ENCODE measurements around the gene HSD11B2. TPM values are rescaled to one million over a fixed set of nuclear protein-coding genes. Genes with fewer than 3 reads are reported as not detected.

The HSD11B2 gene
- total RNA-seq, 1 experiment from 2014 or later, result not detected

DNA sequence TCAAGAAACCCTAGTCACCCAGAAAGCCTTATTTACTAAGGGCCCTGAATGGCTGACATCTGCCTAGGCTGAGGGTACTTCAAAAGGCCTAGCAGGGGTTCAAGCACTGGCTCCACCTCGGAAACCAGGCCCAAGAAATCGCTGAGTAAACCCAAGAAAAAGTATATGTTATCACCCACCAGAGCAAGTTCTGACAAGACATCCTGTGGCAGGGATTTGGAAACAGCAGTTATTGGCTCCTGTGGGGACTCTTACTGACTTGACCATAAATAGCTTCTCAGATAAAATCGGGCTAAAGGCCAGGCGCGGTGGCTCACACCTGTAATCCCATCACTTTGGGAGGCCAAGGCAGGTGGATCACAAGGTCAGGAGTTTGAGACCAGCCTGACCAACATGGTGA lies 37.8 kb downstream of the HSD11B2 start:
- Histone ChIP-seq H4K20me1 (ENCODE audit: insufficient read depth, low read depth, low read length) (peaks cover 20% of the 10 kb centered on the region; the same call in 1 of the 2 replicates), H3K9me2 (replicated peaks; ENCODE audit: insufficient read depth, low read length) (no peaks in the 10 kb centered on the region), H3K9me3 (ENCODE audit: low read length) (no peaks in the 10 kb centered on the region), H3K4me2 (ENCODE audit: low read depth, low read length, poor library complexity, severe bottlenecking) (no peak overlapping the region), H3K9ac (ENCODE audit: low read length) (no peak overlapping the region), H3K79me2 (ENCODE audit: low read length) (peaks cover 81% of the 10 kb centered on the region), H3K27ac (ENCODE audit: low read length) (no peak overlapping the region), H3K27me3 (ENCODE audit: low read length) (no peaks in the 10 kb centered on the region), H3K4me1 (ENCODE audit: low read length) (peaks cover 10% of the 10 kb centered on the region), H3K4me3 (ENCODE audit: low read length) (no peak overlapping the region), H3K36me3 (ENCODE audit: insufficient read depth, low read length) (no peaks in the 10 kb centered on the region), H2AFZ (ENCODE audit: low read length) (no peak overlapping the region)
- DNase-seq, result no peak

DNA sequence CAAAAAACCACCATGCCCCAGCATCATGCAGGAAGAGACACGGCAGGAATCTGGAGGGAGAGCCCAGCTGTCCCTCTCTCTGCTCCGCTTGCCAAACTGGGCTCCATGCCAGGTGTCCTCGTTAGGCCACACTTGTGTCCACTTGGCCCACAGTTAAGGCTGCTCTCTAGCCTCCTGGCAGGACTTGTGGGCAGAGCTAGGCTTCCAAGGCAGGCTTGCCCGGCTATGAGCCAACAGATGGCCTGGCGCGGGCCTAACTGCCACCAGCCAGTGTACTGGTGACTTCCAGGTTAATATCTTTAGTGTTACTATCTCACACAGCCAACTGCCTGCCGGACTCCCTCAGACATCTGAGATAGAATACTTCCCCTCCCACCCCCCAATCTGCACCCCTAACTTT lies 39.4 kb downstream of the HSD11B2 start:
- Histone ChIP-seq H3K36me3 (ENCODE audit: insufficient read depth, low read length) (no peaks in the 10 kb centered on the region), H2AFZ (ENCODE audit: low read length) (no peak overlapping the region), H3K9me2 (replicated peaks; ENCODE audit: insufficient read depth, low read length) (no peaks in the 10 kb centered on the region), H3K27me3 (ENCODE audit: low read length) (no peaks in the 10 kb centered on the region), H4K20me1 (ENCODE audit: insufficient read depth, low read depth, low read length) (peaks cover 18% of the 10 kb centered on the region; the same call in 1 of the 2 replicates), H3K4me1 (ENCODE audit: low read length) (peaks cover 13% of the 10 kb centered on the region), H3K4me3 (ENCODE audit: low read length) (no peak overlapping the region), H3K27ac (ENCODE audit: low read length) (no peak overlapping the region), H3K79me2 (ENCODE audit: low read length) (peaks cover 81% of the 10 kb centered on the region), H3K9me3 (ENCODE audit: low read length) (no peaks in the 10 kb centered on the region), H3K9ac (ENCODE audit: low read length) (no peak overlapping the region), H3K4me2 (ENCODE audit: low read depth, low read length, poor library complexity, severe bottlenecking) (no peak overlapping the region)
- no peak for DNase-seq

DNA sequence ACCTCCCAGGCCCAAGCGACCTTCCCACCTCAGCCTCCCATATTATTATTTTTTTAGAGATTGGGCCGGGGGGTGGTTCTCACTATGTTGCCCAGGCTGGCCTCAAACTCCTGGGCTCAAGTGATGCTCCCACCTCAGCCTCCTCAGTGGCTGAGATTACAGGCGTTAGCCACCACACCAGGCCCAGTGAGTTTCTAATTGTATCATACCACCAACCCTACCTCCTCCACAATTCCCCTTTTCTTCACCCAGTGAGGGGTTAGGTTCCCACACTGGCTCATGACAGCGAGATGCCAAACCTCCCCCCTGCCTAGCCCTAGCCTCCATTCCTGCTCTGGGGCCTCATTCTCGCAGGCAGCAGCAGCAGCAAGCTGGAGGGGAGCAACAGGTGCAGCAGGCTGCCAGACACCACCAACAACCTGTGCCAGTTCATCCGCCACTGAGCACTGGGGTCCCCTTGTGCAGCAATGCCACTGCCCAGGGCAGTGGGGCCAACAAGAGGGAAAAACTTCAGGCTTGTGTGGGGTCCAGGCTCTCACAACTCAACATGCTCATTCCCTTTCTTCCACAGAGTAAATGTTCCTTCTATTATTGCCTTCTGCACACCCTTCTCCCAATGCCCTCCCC lies 41.0 kb downstream of the HSD11B2 start:
- Histone ChIP-seq H3K4me2 (ENCODE audit: low read depth, low read length, poor library complexity, severe bottlenecking) (no peak overlapping the region), H2AFZ (ENCODE audit: low read length) (no peak overlapping the region), H4K20me1 (ENCODE audit: insufficient read depth, low read depth, low read length) (peaks cover 10% of the 10 kb centered on the region; the same call in 1 of the 2 replicates), H3K9ac (ENCODE audit: low read length) (no peak overlapping the region), H3K79me2 (ENCODE audit: low read length) (peaks cover 88% of the 10 kb centered on the region), H3K9me3 (ENCODE audit: low read length) (no peaks in the 10 kb centered on the region), H3K4me3 (ENCODE audit: low read length) (no peak overlapping the region), H3K36me3 (ENCODE audit: insufficient read depth, low read length) (no peaks in the 10 kb centered on the region), H3K4me1 (ENCODE audit: low read length) (peaks cover 11% of the 10 kb centered on the region), H3K9me2 (replicated peaks; ENCODE audit: insufficient read depth, low read length) (no peaks in the 10 kb centered on the region), H3K27ac (ENCODE audit: low read length) (no peak overlapping the region), H3K27me3 (ENCODE audit: low read length) (no peaks in the 10 kb centered on the region)
- no peak for DNase-seq

- H2AFZ ChIP-seq (ENCODE audit: low read length), result no peak overlapping the region
- H3K9me3 ChIP-seq (ENCODE audit: low read length), result no peaks in the 10 kb centered on the region
- no peaks in the 10 kb centered on the region for H3K9me2 ChIP-seq (replicated peaks; ENCODE audit: insufficient read depth, low read length)
- H3K79me2 ChIP-seq (ENCODE audit: low read length), result peaks cover 91% of the 10 kb centered on the region
- H3K27ac ChIP-seq (ENCODE audit: low read length), result no peak overlapping the region
- H3K4me3 ChIP-seq (ENCODE audit: low read length), result no peak overlapping the region
- no peak overlapping the region for H3K4me2 ChIP-seq (ENCODE audit: low read depth, low read length, poor library complexity, severe bottlenecking)
- H3K9ac ChIP-seq (ENCODE audit: low read length), result no peak overlapping the region
- no peak for DNase-seq
- 0 out of 2 replicates have a peak, but pooled peaks cover 6% of the 10 kb centered on the region for H4K20me1 ChIP-seq (ENCODE audit: insufficient read depth, low read depth, low read length)
- no peaks in the 10 kb centered on the region for H3K27me3 ChIP-seq (ENCODE audit: low read length)
- peaks cover 21% of the 10 kb centered on the region for H3K4me1 ChIP-seq (ENCODE audit: low read length)
- no peaks in the 10 kb centered on the region for H3K36me3 ChIP-seq (ENCODE audit: insufficient read depth, low read length)
These were observed 43.9 kb downstream of the HSD11B2 start for GRCh38 chr16:67474551-67475455.

- no peaks in the 10 kb centered on the region for H3K36me3 ChIP-seq (ENCODE audit: insufficient read depth, low read length)
- H3K4me2 ChIP-seq (ENCODE audit: low read depth, low read length, poor library complexity, severe bottlenecking), result no peak overlapping the region
- H2AFZ ChIP-seq (ENCODE audit: low read length), result no peak overlapping the region
- no peaks in the 10 kb centered on the region for H3K9me3 ChIP-seq (ENCODE audit: low read length)
- no peaks in the 10 kb centered on the region for H3K27me3 ChIP-seq (ENCODE audit: low read length)
- DNase-seq, result no peak
- no peaks in the 10 kb centered on the region for H3K9me2 ChIP-seq (replicated peaks; ENCODE audit: insufficient read depth, low read length)
- H4K20me1 ChIP-seq (ENCODE audit: insufficient read depth, low read depth, low read length), result 0 out of 2 replicates have a peak, but pooled peaks cover 6% of the 10 kb centered on the region
- no peak overlapping the region for H3K9ac ChIP-seq (ENCODE audit: low read length)
- H3K4me1 ChIP-seq (ENCODE audit: low read length), result peaks cover 39% of the 10 kb centered on the region
- H3K4me3 ChIP-seq (ENCODE audit: low read length), result no peak overlapping the region
- no peak overlapping the region for H3K27ac ChIP-seq (ENCODE audit: low read length)
- peaks cover 80% of the 10 kb centered on the region for H3K79me2 ChIP-seq (ENCODE audit: low read length)
These were observed 47.1 kb downstream of the HSD11B2 start for GRCh38 chr16:67477960-67478554.

GRCh38 chr16:67480833-67481560 lies 50.1 kb downstream of the HSD11B2 start, which contains the start of gene ATP6V0D1:
TSS of gene ATP6V0D1 (minus strand) at chr16:67481157. CDS start at chr16:67481086, 71 bp downstream.
- Histone ChIP-seq H3K27me3 (ENCODE audit: low read length) (no peaks in the 10 kb centered on the region), H3K36me3 (ENCODE audit: insufficient read depth, low read length) (no peaks in the 10 kb centered on the region), H3K9ac (ENCODE audit: low read length) (peak within 1 kb of the TSS; percentile 97), H3K27ac (ENCODE audit: low read length) (peak within 1 kb of the TSS; percentile 92), H3K9me2 (replicated peaks; ENCODE audit: insufficient read depth, low read length) (no peaks in the 10 kb centered on the region), H3K4me1 (ENCODE audit: low read length) (peaks cover 44% of the 10 kb centered on the region), H4K20me1 (ENCODE audit: insufficient read depth, low read depth, low read length) (no peaks in the 10 kb centered on the region), H3K79me2 (ENCODE audit: low read length) (peaks cover 57% of the 10 kb centered on the region), H3K4me3 (ENCODE audit: low read length) (peak within 1 kb of the TSS; percentile 96), H2AFZ (ENCODE audit: low read length) (peak within 1 kb of the TSS; percentile 91), H3K9me3 (ENCODE audit: low read length) (no peaks in the 10 kb centered on the region), H3K4me2 (ENCODE audit: low read depth, low read length, poor library complexity, severe bottlenecking) (peak within 1 kb of the TSS; percentile 99)
- DNase-seq, result peak; percentile 100

GRCh38 chr16:67481561-67482232 lies 50.8 kb downstream of the HSD11B2 start:
- Histone ChIP-seq H3K79me2 (ENCODE audit: low read length) (peaks cover 50% of the 10 kb centered on the region), H3K27ac (ENCODE audit: low read length) (peak overlapping the region; percentile 92), H3K9me3 (ENCODE audit: low read length) (no peaks in the 10 kb centered on the region), H3K36me3 (ENCODE audit: insufficient read depth, low read length) (no peaks in the 10 kb centered on the region), H4K20me1 (ENCODE audit: insufficient read depth, low read depth, low read length) (no peaks in the 10 kb centered on the region), H3K9me2 (replicated peaks; ENCODE audit: insufficient read depth, low read length) (no peaks in the 10 kb centered on the region), H3K9ac (ENCODE audit: low read length) (peak overlapping the region; percentile 97), H3K4me2 (ENCODE audit: low read depth, low read length, poor library complexity, severe bottlenecking) (peak overlapping the region; percentile 92), H2AFZ (ENCODE audit: low read length) (0 out of 2 replicates have a peak overlapping the region, but pooled peaks have one; percentile 91), H3K4me1 (ENCODE audit: low read length) (peaks cover 48% of the 10 kb centered on the region), H3K27me3 (ENCODE audit: low read length) (no peaks in the 10 kb centered on the region), H3K4me3 (ENCODE audit: low read length) (peak overlapping the region; percentile 96)
- DNase-seq, result peak; percentile 79
